NOMO-1 (cell line): ENCODE data around the gene APOLD1.
A peak's percentile ranks its signal among the peaks of the same experiment; 100 is the strongest.
"Not testable (repeated sequence)": the region's sequence is repeated elsewhere in the genome, so short reads cannot be mapped to it uniquely, and the experiment has no call there.

Experiments used
- DNase-seq, 2 experiments: peaks; one replicate each; lab custom pipeline; 2025; ENCODE audit not compliant: unreplicated experiment in 2 of 2; lab: John Stamatoyannopoulos, UW

Gene APOLD1

GRCh38 chr12:12784911-12785814, at the start of gene APOLD1:
Gene APOLD1 (plus strand): TSS chr12:12785659. CDS start chr12:12785692, 33 bp downstream.
- DNase-seq = no peak

GRCh38 chr12:12736759-12737676, 48.4 kb upstream of the APOLD1 start:
- peak in 1 of 2 experiments; percentile 58 for DNase-seq

- DNase-seq = not testable (repeated sequence)
Measured at GRCh38 chr12:12738152-12738551, 47.3 kb upstream of the APOLD1 start.

GRCh38 chr12:12741660-12742059, 43.8 kb upstream of the APOLD1 start:
- no peak for DNase-seq

- no peak for DNase-seq
Measured at GRCh38 chr12:12744546-12745305, 40.7 kb upstream of the APOLD1 start.

- DNase-seq = no peak
Measured at GRCh38 chr12:12745576-12746211, 39.8 kb upstream of the APOLD1 start.

- DNase-seq = no peak
Measured at GRCh38 chr12:12747278-12747677, 38.2 kb upstream of the APOLD1 start.

GRCh38 chr12:12748044-12748443, 37.4 kb upstream of the APOLD1 start:
- no peak for DNase-seq

GRCh38 chr12:12749433-12749832, 36.0 kb upstream of the APOLD1 start:
- DNase-seq = no peak

GRCh38 chr12:12755923-12756322, 29.5 kb upstream of the APOLD1 start:
- no peak for DNase-seq

GRCh38 chr12:12757121-12757520, 28.3 kb upstream of the APOLD1 start:
- no peak for DNase-seq

GRCh38 chr12:12759234-12759915, 26.1 kb upstream of the APOLD1 start:
- DNase-seq = no peak

- no peak for DNase-seq
Measured at GRCh38 chr12:12764824-12765223, 20.6 kb upstream of the APOLD1 start.

GRCh38 chr12:12770262-12770661, 15.2 kb upstream of the APOLD1 start:
- DNase-seq = no peak

GRCh38 chr12:12774791-12775190, 10.7 kb upstream of the APOLD1 start:
- no peak for DNase-seq

GRCh38 chr12:12776261-12776660, 9.2 kb upstream of the APOLD1 start:
- no peak for DNase-seq

- no peak for DNase-seq
Measured at GRCh38 chr12:12777092-12777491, 8.4 kb upstream of the APOLD1 start.

- DNase-seq = no peak
Measured at GRCh38 chr12:12779007-12779406, 6.5 kb upstream of the APOLD1 start.

GRCh38 chr12:12779529-12779928, 5.9 kb upstream of the APOLD1 start:
- no peak for DNase-seq

GRCh38 chr12:12784116-12784515, 1.3 kb upstream of the APOLD1 start:
- no peak for DNase-seq
